Mesenchymal stem cell (in vitro differentiated cells and primary cell): Measurements from ENCODE around the gene CCDC106.
A peak's percentile ranks its signal among the peaks of the same experiment; 100 is the strongest.

Experiments used
- DNase-seq: peaks from one replicate; pipeline ENCODE4 v3.0.0-alpha.2; 2013
- H2AFZ ChIP-seq: one replicate; pipeline ENCODE4 v1.6.1; 2013; ENCODE audit warnings: low read depth, mild to moderate bottlenecking, control low read depth, inconsistent platforms, low read length, moderate library complexity
- H2AK5ac ChIP-seq: 2 replicates; pipeline ENCODE4 v1.6.1; 2013; ENCODE audit warnings: low read length, moderate library complexity, mild to moderate bottlenecking, inconsistent platforms; ENCODE audit not compliant: severe bottlenecking
- H2BK120ac ChIP-seq: one replicate; pipeline ENCODE4 v1.6.1; 2013; ENCODE audit warnings: low read depth, mild to moderate bottlenecking, inconsistent platforms, low read length, moderate library complexity
- H2BK12ac ChIP-seq, 2 experiments: one replicate each; pipeline ENCODE4 v1.6.1; 2013; ENCODE audit warnings: inconsistent platforms in 2 of 2, low read length in 2 of 2, mild to moderate bottlenecking in 2 of 2, moderate library complexity in 2 of 2, control low read depth in 1 of 2
- H2BK15ac ChIP-seq: one replicate; pipeline ENCODE4 v1.6.1; 2013; ENCODE audit warnings: mild to moderate bottlenecking, low read depth, inconsistent platforms; ENCODE audit not compliant: poor library complexity, severe bottlenecking
- H2BK5ac ChIP-seq: 2 replicates; pipeline ENCODE4 v1.6.1; 2013; ENCODE audit warnings: low read depth, mild to moderate bottlenecking, low read length, control low read depth, inconsistent platforms; ENCODE audit not compliant: poor library complexity, severe bottlenecking
- H3K14ac ChIP-seq, 2 experiments: one replicate each; pipeline ENCODE4 v1.6.1; 2013; ENCODE audit warnings: inconsistent platforms in 2 of 2, low read length in 2 of 2, control low read depth in 1 of 2, mild to moderate bottlenecking in 1 of 2, moderate library complexity in 1 of 2
- H3K18ac ChIP-seq, 2 experiments: one replicate each; pipeline ENCODE4 v1.6.1; 2013; ENCODE audit warnings: inconsistent platforms in 2 of 2, low read length in 2 of 2, control low read depth in 1 of 2, low read depth in 1 of 2, mild to moderate bottlenecking in 1 of 2
- H3K23ac ChIP-seq, 2 experiments: one replicate each; pipeline ENCODE4 v1.6.1; 2013; ENCODE audit warnings: inconsistent platforms in 2 of 2, low read length in 2 of 2, mild to moderate bottlenecking in 2 of 2, moderate library complexity in 2 of 2, control low read depth in 1 of 2
- H3K27ac ChIP-seq: 2 replicates; pipeline ENCODE4 v1.5.1; 2013; ENCODE audit warnings: mild to moderate bottlenecking, moderate library complexity, low read length, control low read depth, inconsistent platforms; ENCODE audit not compliant: poor library complexity, severe bottlenecking
- H3K27me3 ChIP-seq, 2 experiments: 2 replicates each; pipeline versions ENCODE4 v1.6.1 to v1.7.0; 2013; ENCODE audit warnings: low read length in 2 of 2, mild to moderate bottlenecking in 2 of 2, moderate library complexity in 2 of 2, control low read depth in 1 of 2, inconsistent platforms in 1 of 2; ENCODE audit not compliant: control insufficient read depth in 1 of 2, insufficient read depth in 1 of 2
- H3K36me3 ChIP-seq, 2 experiments: 2 replicates each; pipeline versions ENCODE4 v1.6.1 to v1.7.0; 2013; ENCODE audit warnings: low read length in 2 of 2, control low read depth in 1 of 2, inconsistent platforms in 1 of 2, low read depth in 1 of 2, mild to moderate bottlenecking in 1 of 2; ENCODE audit not compliant: insufficient read depth in 2 of 2, control insufficient read depth in 1 of 2
- H3K4ac ChIP-seq, 2 experiments: one replicate each; pipeline ENCODE4 v1.6.1; 2013; ENCODE audit warnings: inconsistent platforms in 2 of 2, low read length in 2 of 2, mild to moderate bottlenecking in 2 of 2, moderate library complexity in 2 of 2, control low read depth in 1 of 2, low read depth in 1 of 2
- H3K4me1 ChIP-seq: 2 replicates; pipeline ENCODE4 v1.6.1; 2013; ENCODE audit warnings: low read depth, low read length, control low read depth; ENCODE audit not compliant: control insufficient read depth, insufficient read depth
- H3K4me2 ChIP-seq: 2 replicates; pipeline ENCODE4 v1.6.1; 2013; ENCODE audit warnings: low read length, mild to moderate bottlenecking, inconsistent platforms; ENCODE audit not compliant: poor library complexity, severe bottlenecking
- H3K4me3 ChIP-seq, 2 experiments: 2 replicates each; pipeline versions ENCODE4 v1.5.1 to v1.7.0; 2013; ENCODE audit warnings: low read length in 2 of 2, mild to moderate bottlenecking in 2 of 2, control low read depth in 1 of 2, low read depth in 1 of 2; ENCODE audit not compliant: insufficient read depth in 1 of 2
- H3K79me1 ChIP-seq: replicated peaks from 2 replicates; pipeline ENCODE4 v1.6.1; 2013; ENCODE audit warnings: mild to moderate bottlenecking, control low read depth, low read length, inconsistent platforms; ENCODE audit not compliant: poor library complexity, severe bottlenecking
- H3K9ac ChIP-seq: 2 replicates; pipeline ENCODE4 v1.7.0; 2013; ENCODE audit warnings: mild to moderate bottlenecking, low read length, moderate library complexity
- H3K9me3 ChIP-seq: 2 replicates; pipeline ENCODE4 v1.7.0; 2013; ENCODE audit warnings: mild to moderate bottlenecking, low read length; ENCODE audit not compliant: control insufficient read depth
- H4K8ac ChIP-seq: one replicate; pipeline ENCODE4 v1.6.1; 2013; ENCODE audit warnings: inconsistent platforms, mild to moderate bottlenecking, low read length, moderate library complexity
- H4K91ac ChIP-seq: one replicate; pipeline ENCODE4 v1.6.1; 2013; ENCODE audit warnings: mild to moderate bottlenecking, low read length, inconsistent platforms
- WGBS: methylation state at CpG from one replicate; pipeline ENCODE4 v1.1.7; 2013; ENCODE audit warnings: mixed read lengths; 5-methylcytosine and 5-hydroxymethylcytosine counted together

The CCDC106 gene

GRCh38 chr19:55618426-55618825, 29.6 kb upstream of the CCDC106 start:
- Histone ChIP-seq H3K79me1 (peaks cover 41% of the 10 kb centered on the region), H3K36me3 (peaks cover 31 to 72% of the 10 kb centered on the region in 2 experiments), H3K9me3 (no peaks in the 10 kb centered on the region), H3K27ac (no peak overlapping the region), H3K23ac (no peak overlapping the region), H3K4me1 (peaks cover 7% of the 10 kb centered on the region), H2BK12ac (no peak overlapping the region), H2BK15ac (no peak overlapping the region), H2AK5ac (no peak overlapping the region), H4K8ac (no peak overlapping the region), H2BK5ac (no peak overlapping the region), H3K27me3 (no peaks in the 10 kb centered on the region), H3K4ac (no peak overlapping the region), H2BK120ac (no peak overlapping the region), H3K18ac (no peak overlapping the region), H3K14ac (no peak overlapping the region), H3K9ac (no peak overlapping the region), H3K4me2 (no peak overlapping the region), H3K4me3 (no peak overlapping the region), H2AFZ (no peak overlapping the region), H4K91ac (no peak overlapping the region)
- 82% methylated on average over 4 of the region's 7 CpGs for WGBS
- no peak for DNase-seq

- no peak overlapping the region for H3K4me2 ChIP-seq
- H2BK15ac ChIP-seq, result no peak overlapping the region
- H3K4me3 ChIP-seq, result no peak overlapping the region
- H3K18ac ChIP-seq, result no peak overlapping the region
- H3K4me1 ChIP-seq, result peaks cover 7% of the 10 kb centered on the region
- H2AFZ ChIP-seq, result no peak overlapping the region
- H3K9ac ChIP-seq, result no peak overlapping the region
- no peak overlapping the region for H4K8ac ChIP-seq
- no peak overlapping the region for H2BK120ac ChIP-seq
- no peak overlapping the region for H2BK5ac ChIP-seq
- no peaks in the 10 kb centered on the region for H3K27me3 ChIP-seq
- H3K79me1 ChIP-seq, result peaks cover 43% of the 10 kb centered on the region
- H3K14ac ChIP-seq, result no peak overlapping the region
- WGBS, result 94% methylated on average over 3 of the region's 3 CpGs
- no peak overlapping the region for H3K23ac ChIP-seq
- no peak overlapping the region for H2BK12ac ChIP-seq
- H3K36me3 ChIP-seq, result peaks cover 31 to 64% of the 10 kb centered on the region in 2 experiments
- no peaks in the 10 kb centered on the region for H3K9me3 ChIP-seq
- no peak overlapping the region for H4K91ac ChIP-seq
- no peak overlapping the region for H3K27ac ChIP-seq
- H2AK5ac ChIP-seq, result no peak overlapping the region
- DNase-seq, result peak; percentile 33
- no peak overlapping the region for H3K4ac ChIP-seq
Measured at GRCh38 chr19:55619286-55619685, 28.7 kb upstream of the CCDC106 start.

- H2BK5ac ChIP-seq, result no peak overlapping the region
- no peak for DNase-seq
- no peak overlapping the region for H4K91ac ChIP-seq
- H2BK120ac ChIP-seq, result no peak overlapping the region
- H3K4ac ChIP-seq, result no peak overlapping the region
- H3K27me3 ChIP-seq, result no peaks in the 10 kb centered on the region
- H3K18ac ChIP-seq, result no peak overlapping the region
- H4K8ac ChIP-seq, result no peak overlapping the region
- H3K9me3 ChIP-seq, result no peaks in the 10 kb centered on the region
- H2AFZ ChIP-seq, result no peak overlapping the region
- H3K27ac ChIP-seq, result no peak overlapping the region
- H3K14ac ChIP-seq, result no peak overlapping the region
- no peak overlapping the region for H3K9ac ChIP-seq
- no peak overlapping the region for H3K23ac ChIP-seq
- H3K4me3 ChIP-seq, result no peak overlapping the region
- no peak overlapping the region for H2BK15ac ChIP-seq
- peaks cover 10% of the 10 kb centered on the region for H3K4me1 ChIP-seq
- peaks cover 34% of the 10 kb centered on the region for H3K79me1 ChIP-seq
- no peak overlapping the region for H2BK12ac ChIP-seq
- peaks cover 27 to 50% of the 10 kb centered on the region in 2 experiments for H3K36me3 ChIP-seq
- H3K4me2 ChIP-seq, result no peak overlapping the region
- WGBS, result 97% methylated on average over 12 of the region's 12 CpGs
- H2AK5ac ChIP-seq, result no peak overlapping the region
Measured at GRCh38 chr19:55620410-55621204, 27.4 kb upstream of the CCDC106 start.

- no peak overlapping the region for H3K14ac ChIP-seq
- H3K4ac ChIP-seq, result no peak overlapping the region
- H2BK120ac ChIP-seq, result no peak overlapping the region
- H3K9me3 ChIP-seq, result no peaks in the 10 kb centered on the region
- H3K79me1 ChIP-seq, result peaks cover 30% of the 10 kb centered on the region
- no peak overlapping the region for H4K8ac ChIP-seq
- WGBS, result 96% methylated on average over 9 of the region's 9 CpGs
- H3K4me2 ChIP-seq, result no peak overlapping the region
- no peak overlapping the region for H2BK12ac ChIP-seq
- no peak overlapping the region for H3K27ac ChIP-seq
- no peak overlapping the region for H3K4me3 ChIP-seq
- no peak overlapping the region for H2BK15ac ChIP-seq
- no peak overlapping the region for H3K23ac ChIP-seq
- no peak overlapping the region for H2AK5ac ChIP-seq
- no peaks in the 10 kb centered on the region for H3K27me3 ChIP-seq
- H3K18ac ChIP-seq, result no peak overlapping the region
- no peak overlapping the region for H4K91ac ChIP-seq
- no peak overlapping the region for H2AFZ ChIP-seq
- H3K4me1 ChIP-seq, result peaks cover 8% of the 10 kb centered on the region
- H3K36me3 ChIP-seq, result peaks cover 22 to 44% of the 10 kb centered on the region in 2 experiments
- no peak for DNase-seq
- no peak overlapping the region for H3K9ac ChIP-seq
- H2BK5ac ChIP-seq, result no peak overlapping the region
Measured at GRCh38 chr19:55621205-55621672, 26.8 kb upstream of the CCDC106 start.
